Fibroblast of pulmonary artery (primary cell): ENCODE results near the gene CROCC.
"Not testable (repeated sequence)": the region's sequence is repeated elsewhere in the genome, so short reads cannot be mapped to it uniquely, and the experiment has no call there.

Experiments
- DNase-seq: peaks from one replicate; pipeline ENCODE4 v3.0.0-alpha.2; 2010; ENCODE audit warnings: low read depth
- H3K4me3 ChIP-seq: replicated peaks from 2 replicates; pipeline ENCODE4 v1.5.1; 2011; ENCODE audit warnings: low read depth, mild to moderate bottlenecking, control low read depth, low read length, moderate library complexity
- CTCF ChIP-seq: IDR thresholded peaks from 2 replicates; pipeline ENCODE4 v1.5.1; 2011; ENCODE audit warnings: mild to moderate bottlenecking, control low read depth, low read length, inconsistent platforms; ENCODE audit errors: missing control alignments

The CROCC gene

GRCh38 chr1:16933945-16934344, 12.2 kb downstream of the CROCC start:
- not testable (repeated sequence) for H3K4me3 ChIP-seq, DNase-seq

DNA sequence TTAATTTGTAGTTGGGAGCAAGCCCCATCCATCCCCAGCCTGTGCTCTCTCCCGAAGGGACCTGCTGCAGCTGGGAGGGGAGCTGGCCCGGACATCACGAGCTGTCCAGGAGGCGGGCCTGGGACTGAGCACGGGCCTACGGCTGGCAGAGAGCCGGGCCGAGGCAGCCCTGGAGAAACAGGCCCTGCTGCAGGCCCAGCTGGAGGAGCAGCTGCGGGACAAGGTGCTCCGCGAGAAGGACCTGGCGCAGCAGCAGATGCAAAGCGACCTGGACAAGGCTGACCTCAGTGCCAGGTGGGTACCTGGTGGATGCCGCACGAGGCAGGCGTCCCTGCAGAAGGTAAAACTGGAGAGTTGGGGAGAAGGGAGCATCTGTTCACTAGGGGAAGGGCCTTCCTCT, 14.8 kb downstream of the CROCC start:
- H3K4me3 ChIP-seq, DNase-seq: not testable (repeated sequence)

DNA sequence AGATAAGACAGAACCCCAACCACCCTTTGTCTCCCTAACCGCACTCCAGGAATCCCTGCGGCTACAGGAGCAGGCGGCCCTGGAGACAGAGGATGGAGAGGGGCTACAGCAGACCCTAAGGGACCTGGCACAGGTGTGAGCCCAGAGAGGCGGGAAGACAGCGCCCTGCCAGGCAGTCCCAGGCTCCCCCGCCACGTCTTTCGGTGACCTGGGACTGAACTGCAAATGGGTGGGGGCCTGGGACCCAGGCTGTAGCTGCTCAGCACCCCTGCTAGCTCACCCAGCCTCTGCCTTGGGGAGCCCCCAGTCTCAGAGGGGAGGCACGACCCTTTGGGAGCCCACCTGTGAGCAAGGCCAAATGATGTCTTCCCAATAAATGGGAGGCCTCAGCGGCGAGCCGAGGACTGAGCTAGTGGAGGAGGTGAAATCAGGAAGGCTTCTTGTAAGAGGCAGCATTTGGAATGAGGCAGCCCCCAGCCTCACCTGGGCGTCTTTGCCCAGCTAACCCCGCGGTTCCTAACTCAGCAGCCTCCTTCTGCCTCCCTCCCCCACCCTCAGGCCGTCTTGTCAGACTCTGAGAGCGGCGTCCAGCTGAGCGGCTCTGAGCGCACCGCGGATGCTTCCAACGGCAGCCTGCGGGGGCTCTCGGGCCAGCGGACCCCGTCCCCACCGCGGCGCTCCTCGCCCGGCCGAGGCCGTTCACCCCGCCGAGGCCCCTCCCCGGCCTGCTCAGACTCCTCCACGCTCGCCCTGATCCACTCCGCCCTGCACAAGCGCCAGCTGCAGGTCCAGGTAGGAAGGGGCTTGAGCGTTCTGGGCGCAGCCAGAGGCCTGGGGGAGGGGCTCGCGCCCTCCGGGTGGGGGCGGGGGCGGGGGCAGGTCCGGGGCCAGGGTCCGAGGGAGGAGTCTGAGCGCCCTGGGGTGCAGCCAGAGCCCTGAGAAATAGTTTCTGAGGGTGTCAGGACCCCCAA, 16.9 kb downstream of the CROCC start:
- no peak for TF ChIP-seq CTCF
- DNase-seq: no peak
- H3K4me3 ChIP-seq: no peak overlapping the region

DNA sequence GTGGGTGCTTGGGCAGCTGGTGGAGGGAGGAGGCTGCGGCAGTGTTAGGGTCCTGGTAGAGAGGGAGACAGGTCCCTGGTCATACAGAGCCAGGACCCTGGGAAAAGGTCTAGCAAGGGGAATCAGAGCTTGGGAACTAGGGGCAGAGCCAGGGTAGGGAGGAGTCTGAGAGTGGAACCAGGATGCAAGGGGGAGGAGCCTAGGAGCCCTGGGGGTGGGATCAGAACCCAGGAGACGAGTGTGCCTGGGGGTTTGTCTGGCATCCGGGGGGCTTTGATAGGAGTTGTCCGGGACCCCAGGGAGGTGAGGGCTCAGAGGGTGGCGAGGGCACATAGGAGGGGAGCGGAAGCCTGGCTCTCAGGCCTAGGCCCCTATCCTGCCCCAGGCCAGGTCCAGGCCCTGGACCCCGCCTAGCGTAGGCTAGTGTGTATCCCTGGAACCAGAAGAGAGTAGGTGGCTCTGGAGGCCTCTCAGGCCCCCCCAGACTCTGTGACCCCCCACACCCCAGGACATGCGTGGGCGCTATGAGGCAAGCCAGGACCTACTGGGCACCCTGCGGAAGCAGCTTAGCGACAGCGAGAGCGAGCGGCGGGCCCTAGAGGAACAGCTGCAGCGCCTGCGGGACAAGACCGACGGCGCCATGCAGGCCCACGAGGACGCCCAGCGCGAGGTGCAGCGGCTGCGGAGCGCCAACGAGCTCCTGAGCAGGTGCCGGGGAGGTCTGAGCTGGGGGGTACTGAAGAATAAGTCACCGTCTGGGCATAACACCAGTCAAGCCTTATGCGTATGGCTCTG, 17.9 kb downstream of the CROCC start:
- not testable (repeated sequence) for H3K4me3 ChIP-seq, DNase-seq

DNA sequence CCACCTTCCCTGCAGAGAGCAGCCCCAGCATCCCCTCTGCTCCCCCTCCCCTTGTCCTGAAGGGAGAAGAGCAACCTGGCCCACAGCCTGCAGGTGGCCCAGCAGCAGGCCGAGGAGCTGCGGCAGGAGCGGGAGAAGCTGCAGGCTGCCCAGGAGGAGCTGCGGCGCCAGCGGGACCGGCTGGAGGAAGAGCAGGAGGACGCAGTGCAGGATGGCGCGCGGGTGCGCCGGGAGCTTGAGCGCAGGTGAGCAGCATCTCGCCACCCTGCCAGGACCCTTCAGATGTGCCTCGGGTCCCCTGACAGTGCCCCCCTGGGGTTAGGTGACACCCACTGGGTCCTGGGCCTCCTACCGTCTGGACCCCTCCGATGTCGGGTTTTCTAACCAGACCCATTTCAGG, 22.3 kb downstream of the CROCC start:
- TF ChIP-seq CTCF: no peak
- DNase-seq: no peak
- H3K4me3 ChIP-seq: no peak overlapping the region

DNA sequence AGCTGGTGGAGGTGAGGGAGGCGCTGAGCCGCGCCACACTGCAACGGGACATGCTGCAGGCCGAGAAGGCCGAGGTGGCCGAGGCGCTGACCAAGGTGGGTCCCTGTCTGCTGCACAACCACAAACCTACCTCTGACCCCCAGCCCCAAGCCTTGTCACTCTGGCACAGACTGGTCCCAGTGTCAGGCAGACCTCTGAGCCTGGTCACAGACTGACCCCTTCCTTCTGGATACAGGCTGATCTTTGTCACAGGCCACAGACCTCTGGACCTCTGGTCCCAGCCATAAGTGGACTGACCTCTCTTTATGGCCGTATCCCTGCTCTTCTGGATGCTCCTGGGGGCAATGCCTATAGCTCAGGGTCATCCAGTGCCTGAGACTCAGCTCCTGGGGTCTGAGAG, 23.8 kb downstream of the CROCC start:
- not testable (repeated sequence) for DNase-seq, H3K4me3 ChIP-seq

DNA sequence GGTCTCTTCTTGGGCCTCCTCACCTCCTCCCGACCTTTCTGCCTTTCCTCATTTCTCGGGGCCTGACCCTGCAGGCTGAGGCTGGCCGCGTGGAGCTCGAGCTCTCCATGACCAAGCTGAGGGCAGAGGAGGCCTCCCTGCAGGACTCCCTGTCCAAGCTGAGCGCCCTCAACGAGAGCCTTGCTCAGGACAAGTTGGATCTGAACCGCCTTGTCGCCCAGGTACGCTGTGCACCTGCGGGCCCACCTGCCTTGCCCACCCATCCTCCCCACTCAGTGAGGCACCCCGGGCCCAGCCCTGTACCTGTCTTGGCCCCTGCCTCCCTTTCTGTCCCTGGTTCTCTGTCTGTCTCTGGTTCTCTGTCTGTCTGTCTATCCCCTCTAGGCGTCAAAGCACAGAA, 24.5 kb downstream of the CROCC start:
- not testable (repeated sequence) for H3K4me3 ChIP-seq, DNase-seq

DNA sequence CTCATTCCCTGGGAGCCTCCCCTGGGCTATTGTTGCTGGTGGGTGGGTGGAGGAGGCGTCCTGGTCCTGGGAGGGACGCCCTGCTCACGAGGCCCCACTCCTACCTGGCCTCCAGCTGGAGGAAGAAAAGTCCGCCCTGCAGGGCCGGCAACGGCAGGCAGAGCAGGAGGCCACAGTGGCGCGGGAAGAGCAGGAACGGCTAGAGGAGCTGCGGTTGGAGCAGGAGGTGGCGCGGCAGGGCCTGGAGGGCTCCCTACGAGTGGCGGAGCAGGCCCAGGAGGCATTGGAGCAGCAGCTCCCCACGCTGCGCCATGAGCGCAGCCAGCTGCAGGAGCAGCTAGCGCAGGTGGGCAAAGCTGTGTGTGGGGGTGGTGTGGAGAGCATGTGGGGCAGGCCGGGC, 24.9 kb downstream of the CROCC start:
- no peak for TF ChIP-seq CTCF
- no peak overlapping the region for H3K4me3 ChIP-seq
- DNase-seq: no peak

GRCh38 chr1:16948282-16948891, 26.7 kb downstream of the CROCC start:
- H3K4me3 ChIP-seq, DNase-seq: not testable (repeated sequence)

DNA sequence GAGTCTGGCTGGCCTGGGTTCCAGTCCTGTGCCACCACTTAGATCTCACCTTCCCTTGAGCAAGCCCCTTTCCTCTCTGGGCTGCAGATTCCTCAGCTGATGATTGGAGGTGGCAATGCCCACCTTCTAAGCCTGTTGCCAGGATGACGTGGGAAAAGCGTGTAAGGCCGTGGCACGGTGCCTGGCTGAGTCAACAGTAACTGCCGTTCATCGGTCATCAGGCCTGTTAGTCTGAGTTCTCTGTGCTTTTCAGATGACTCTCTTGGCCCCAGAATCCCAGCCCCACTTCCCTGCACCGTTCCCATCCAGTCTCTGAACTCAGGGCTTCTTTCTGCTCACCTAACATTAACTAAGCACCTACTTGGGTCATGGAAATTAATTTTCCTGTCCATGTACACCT, 27.3 kb downstream of the CROCC start:
- H3K4me3 ChIP-seq: not testable (repeated sequence)

DNA sequence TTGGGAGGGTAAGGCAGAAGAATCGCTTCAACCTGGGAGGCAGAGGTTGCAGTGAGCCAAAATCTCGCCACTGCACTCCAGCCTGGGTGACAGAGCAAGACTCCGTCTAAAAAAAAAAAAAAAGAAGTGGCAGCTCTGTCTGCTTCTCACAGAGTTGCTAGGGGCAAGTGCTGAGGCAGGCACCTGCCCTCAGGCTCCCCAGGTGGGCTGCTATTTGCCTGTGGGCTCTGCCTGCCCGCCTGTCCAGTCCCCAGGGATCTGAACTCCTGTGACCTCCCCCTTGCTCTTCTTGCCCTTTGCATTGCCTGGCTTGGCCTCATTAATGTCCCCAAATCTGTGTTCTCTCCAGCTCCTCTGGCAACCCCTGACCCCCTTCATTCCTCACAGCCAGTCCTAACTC, 30.6 kb downstream of the CROCC start:
- DNase-seq, H3K4me3 ChIP-seq: not testable (repeated sequence)

More for the DNA sequence above, 27.3 kb downstream of the CROCC start:
- DNase-seq: peak; percentile 60
